Measurements from ENCODE around the gene DPF3.

DNA sequence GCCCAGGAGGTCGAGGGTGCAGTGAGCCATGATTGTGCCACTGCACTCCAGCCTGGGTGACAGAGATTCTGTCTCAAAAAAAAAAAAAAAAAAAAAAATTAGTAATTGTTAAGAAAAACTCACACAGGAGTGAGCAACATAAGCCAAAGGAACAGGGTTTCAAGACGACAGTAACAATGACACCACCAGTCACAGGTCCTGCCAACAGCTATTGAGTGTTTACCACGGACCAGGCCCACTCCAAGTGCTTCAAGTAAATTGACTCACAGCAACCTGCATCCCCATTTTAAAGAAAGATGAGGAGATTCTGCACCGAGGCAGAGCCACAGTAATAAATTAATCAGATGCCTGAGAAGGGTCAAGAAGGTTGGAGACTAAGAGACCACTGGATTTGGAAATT, 194.5 kb downstream of the DPF3 start:
- TF ChIP-seq, protein P1, sequence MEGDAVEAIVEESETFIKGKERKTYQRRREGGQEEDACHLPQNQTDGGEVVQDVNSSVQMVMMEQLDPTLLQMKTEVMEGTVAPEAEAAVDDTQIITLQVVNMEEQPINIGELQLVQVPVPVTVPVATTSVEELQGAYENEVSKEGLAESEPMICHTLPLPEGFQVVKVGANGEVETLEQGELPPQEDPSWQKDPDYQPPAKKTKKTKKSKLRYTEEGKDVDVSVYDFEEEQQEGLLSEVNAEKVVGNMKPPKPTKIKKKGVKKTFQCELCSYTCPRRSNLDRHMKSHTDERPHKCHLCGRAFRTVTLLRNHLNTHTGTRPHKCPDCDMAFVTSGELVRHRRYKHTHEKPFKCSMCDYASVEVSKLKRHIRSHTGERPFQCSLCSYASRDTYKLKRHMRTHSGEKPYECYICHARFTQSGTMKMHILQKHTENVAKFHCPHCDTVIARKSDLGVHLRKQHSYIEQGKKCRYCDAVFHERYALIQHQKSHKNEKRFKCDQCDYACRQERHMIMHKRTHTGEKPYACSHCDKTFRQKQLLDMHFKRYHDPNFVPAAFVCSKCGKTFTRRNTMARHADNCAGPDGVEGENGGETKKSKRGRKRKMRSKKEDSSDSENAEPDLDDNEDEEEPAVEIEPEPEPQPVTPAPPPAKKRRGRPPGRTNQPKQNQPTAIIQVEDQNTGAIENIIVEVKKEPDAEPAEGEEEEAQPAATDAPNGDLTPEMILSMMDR (IDR thresholded peaks at IDR 0.05 in 4 of 5, conservative IDR thresholded peaks at IDR 0.05 in 1 of 5): no peak
- no peak for TF ChIP-seq POLR2A (IDR thresholded peaks at IDR 0.05)

All from gastrocnemius medialis (tissue), 4 donors.